NCI-H2029 (cell line): ENCODE data around the gene GAN.
"Not testable (repeated sequence)": the region's sequence is repeated elsewhere in the genome, so short reads cannot be mapped to it uniquely, and the experiment has no call there.

Source experiments
- DNase-seq: peaks from one replicate; lab custom pipeline; 2025; lab: John Stamatoyannopoulos, UW

Gene GAN

GRCh38 chr16:81310045-81310644, 4.6 kb upstream of the GAN start:
- DNase-seq, result no peak

- DNase-seq, result no peak
These were observed 3.0 kb upstream of the GAN start for GRCh38 chr16:81311762-81312161.

- DNase-seq, result no peak
These were observed 810 bp upstream of the GAN start for GRCh38 chr16:81313701-81314602.

GRCh38 chr16:81315271-81316175, 761 bp downstream of the GAN start:
- DNase-seq, result no peak

- no peak for DNase-seq
These were observed 1.4 kb downstream of the GAN start for GRCh38 chr16:81316176-81316496.

- no peak for DNase-seq
These were observed 3.9 kb downstream of the GAN start for GRCh38 chr16:81318711-81319110.

- DNase-seq, result no peak
These were observed 4.6 kb downstream of the GAN start for GRCh38 chr16:81319221-81319912.

- DNase-seq, result no peak
These were observed 6.3 kb downstream of the GAN start for GRCh38 chr16:81321039-81321438.

GRCh38 chr16:81321536-81321935, 6.8 kb downstream of the GAN start:
- no peak for DNase-seq

DNA sequence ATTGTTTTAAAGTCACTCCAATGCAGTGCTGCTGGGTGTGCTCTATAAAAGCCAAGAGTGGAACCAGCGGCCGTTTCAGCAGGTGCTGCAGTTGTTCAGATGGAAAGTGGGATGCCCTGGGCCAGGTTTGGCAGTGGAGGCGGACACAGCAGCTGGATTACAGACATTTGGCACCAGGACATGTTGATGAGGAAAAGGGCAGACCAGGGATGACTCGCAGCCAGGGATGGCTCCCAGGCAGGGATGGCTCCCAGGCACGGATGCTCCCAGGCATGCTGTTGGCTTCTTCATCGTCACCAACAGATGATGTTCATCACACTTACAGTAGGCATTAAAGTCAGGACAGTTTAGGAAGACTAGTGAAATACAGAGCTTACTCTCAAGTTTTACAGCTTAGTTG, 10.0 kb downstream of the GAN start:
- DNase-seq, result no peak

DNA sequence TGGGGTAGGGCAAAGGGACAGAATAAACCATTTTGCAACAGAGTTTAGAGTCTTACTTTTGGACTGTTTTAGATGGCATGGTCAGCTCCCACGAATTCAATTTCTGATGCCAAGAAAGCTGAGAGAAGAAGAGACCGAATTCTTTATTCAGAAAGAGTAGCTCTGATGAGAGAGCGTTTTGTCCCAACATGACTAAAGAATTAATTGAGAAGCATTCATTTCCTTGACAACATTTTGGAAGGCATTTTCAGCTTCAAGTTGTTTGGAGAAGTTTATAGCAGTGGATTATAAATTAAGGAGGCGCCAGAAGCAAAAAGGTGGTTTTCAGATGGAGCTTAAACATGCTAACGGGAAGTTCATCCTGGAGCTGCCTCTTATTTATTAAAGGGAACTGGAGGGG, 12.2 kb downstream of the GAN start:
- no peak for DNase-seq

GRCh38 chr16:81327447-81328196, 12.9 kb downstream of the GAN start:
- DNase-seq, result no peak

DNA sequence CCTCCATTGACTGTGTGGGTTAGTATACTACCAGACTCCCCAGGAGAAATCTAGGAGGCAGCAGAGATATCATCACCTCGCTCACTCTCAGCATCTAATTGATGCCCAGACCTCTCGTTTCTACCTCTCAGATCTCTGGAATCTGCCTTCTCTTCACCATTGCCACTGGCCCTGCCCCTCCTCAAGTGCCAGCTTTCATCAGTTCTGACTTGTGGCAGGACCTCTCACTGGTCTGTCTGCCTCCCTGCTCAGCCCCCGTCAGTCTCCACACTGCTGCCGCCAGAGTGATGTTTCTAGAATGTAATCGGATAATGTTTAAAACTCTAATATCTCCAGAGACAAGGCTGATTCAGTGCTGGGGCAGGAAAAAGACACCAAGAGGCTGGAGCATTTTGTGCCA, 15.2 kb downstream of the GAN start:
- no peak for DNase-seq

DNA sequence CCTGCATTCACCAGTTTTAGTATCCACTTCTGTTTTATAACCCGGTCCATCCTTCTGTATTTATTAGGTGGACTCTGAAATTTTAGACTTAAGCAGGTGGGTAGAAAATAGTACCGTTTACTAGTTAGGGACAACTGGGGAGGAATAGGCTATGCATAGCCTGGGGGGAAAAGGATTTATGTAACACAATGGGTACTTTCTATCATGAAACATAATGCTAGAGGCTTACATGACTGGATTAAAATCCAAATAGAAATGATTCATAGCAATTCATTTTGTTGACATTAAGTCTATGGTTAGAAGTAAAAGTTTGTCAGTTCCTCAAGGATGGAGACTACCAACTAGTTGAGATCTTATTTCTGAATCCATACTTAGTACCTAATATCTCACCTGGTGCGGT, 18.6 kb downstream of the GAN start:
- DNase-seq, result no peak

GRCh38 chr16:81335669-81336068, 20.9 kb downstream of the GAN start:
- DNase-seq, result no peak

DNA sequence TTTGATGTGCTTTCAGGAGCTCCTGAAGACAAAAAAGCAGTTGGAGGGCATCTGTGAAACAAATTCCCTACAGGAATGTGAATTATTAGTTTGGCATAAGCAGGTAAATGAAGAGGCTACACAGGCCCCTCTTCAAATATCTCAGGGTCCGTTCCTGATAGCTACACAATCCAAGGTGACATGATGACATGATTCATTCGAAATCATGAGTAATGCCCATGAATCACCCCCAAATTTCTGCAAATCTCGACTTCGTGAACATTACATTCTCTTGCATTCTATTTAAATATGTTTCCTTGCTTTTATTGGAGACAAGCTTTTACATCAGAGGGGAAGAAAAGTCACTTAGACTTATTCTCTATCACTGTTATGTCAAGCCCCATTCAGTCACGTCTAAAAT, 22.3 kb downstream of the GAN start:
- no peak for DNase-seq

- DNase-seq, result not testable (repeated sequence)
These were observed 30.4 kb downstream of the GAN start for GRCh38 chr16:81345172-81345571.

- DNase-seq, result no peak
These were observed 32.7 kb downstream of the GAN start for GRCh38 chr16:81347425-81347824.

DNA sequence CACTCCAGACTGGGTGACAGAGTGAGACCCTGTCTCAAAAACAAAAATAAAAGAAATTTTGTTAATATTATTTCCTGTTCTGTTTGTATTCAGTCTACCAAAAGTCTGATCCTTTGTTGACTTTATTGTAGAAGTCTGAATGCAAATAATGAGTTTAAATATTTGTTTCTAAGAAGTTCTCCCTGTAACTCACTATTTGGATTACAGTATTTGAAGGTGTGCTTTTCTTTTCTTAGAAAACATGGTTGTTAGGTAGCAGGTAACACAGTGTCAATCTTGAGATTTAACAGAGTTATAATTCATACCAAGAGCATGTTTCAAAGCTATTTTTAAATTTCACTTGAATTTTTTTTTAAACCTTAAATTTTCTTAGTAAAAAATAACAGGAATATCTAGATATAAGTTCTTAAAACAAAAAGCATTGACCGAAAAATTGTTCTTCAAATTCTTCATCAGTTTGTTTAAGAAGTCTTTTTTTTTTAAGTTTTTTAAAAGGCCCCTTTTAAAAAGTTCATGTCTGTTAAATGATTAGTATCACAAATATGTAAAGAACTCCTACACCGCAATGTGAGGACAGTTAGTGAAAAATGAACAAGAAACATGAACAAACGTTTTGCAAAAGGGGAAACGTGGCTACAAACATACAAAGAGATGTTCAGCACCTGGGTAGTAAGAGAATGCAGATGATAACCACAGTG, 35.0 kb downstream of the GAN start:
- DNase-seq, result no peak

GRCh38 chr16:81350306-81350615, 35.5 kb downstream of the GAN start:
- no peak for DNase-seq

DNA sequence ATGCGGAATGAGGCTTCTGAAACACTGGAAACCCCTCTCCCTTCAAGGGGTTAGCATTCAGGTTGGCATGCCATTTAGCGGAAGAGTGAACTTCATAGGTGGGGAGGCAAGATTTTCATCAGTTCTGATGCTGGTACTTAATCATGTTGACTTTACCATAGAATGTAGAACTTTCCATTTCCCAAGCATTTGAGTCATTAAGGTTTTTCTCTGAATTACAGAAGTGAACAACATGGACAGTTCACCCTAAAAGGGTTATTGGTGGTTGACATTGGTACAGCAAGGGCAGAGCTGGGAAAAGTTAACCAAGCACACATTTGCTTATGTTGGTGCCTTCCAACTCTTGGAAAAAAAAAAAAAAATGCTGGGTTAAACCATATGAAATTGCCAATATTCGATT, 39.1 kb downstream of the GAN start:
- DNase-seq, result no peak
